Skeletal muscle tissue (tissue), 4 donors: ENCODE results near the gene MAPKAP1. TPM values are rescaled to one million over a fixed set of nuclear protein-coding genes. Genes with fewer than 3 reads are reported as not detected.

Experiments
- H3K27ac ChIP-seq: one replicate; pipeline ENCODE4 v1.7.0; 2013; ENCODE audit warnings: mild to moderate bottlenecking, low read depth, low read length, inconsistent platforms
- H3K27me3 ChIP-seq, 3 donors: one replicate each; pipeline ENCODE4 v1.7.0; 2013; ENCODE audit warnings: low read length in 3 of 3; ENCODE audit not compliant: control insufficient read depth in 3 of 3, insufficient read depth in 3 of 3
- H3K36me3 ChIP-seq, 3 donors: one replicate each; pipeline ENCODE4 v1.7.0; 2013; ENCODE audit warnings: low read length in 3 of 3; ENCODE audit not compliant: control insufficient read depth in 3 of 3, insufficient read depth in 3 of 3
- H3K4me1 ChIP-seq, 3 donors: one replicate each; pipeline ENCODE4 v1.7.0; 2013; ENCODE audit warnings: low read length in 3 of 3, mild to moderate bottlenecking in 3 of 3; ENCODE audit not compliant: control insufficient read depth in 3 of 3, insufficient read depth in 3 of 3
- H3K4me3 ChIP-seq, 3 donors: one replicate each; pipeline ENCODE4 v1.7.0; 2013; ENCODE audit warnings: low read length in 3 of 3
- H3K9ac ChIP-seq, 3 donors: one replicate each; pipeline ENCODE4 v1.7.0; 2013; ENCODE audit warnings: low read length in 3 of 3, mild to moderate bottlenecking in 3 of 3, moderate library complexity in 2 of 3, low read depth in 1 of 3
- H3K9me3 ChIP-seq, 3 donors: one replicate each; pipeline ENCODE4 v1.7.0; 2013; ENCODE audit warnings: low read length in 3 of 3; ENCODE audit not compliant: control insufficient read depth in 3 of 3
- total RNA-seq: library from RNA; depleted of rRNA; stranded (reverse); fragments of >200 nt; gene quantifications from one replicate; pipeline ENCODE4 v1.2.3, GENCODE V29; 2014
- donor health status: Osteomylitis.

Gene MAPKAP1
- total RNA-seq: 44.9 TPM

DNA sequence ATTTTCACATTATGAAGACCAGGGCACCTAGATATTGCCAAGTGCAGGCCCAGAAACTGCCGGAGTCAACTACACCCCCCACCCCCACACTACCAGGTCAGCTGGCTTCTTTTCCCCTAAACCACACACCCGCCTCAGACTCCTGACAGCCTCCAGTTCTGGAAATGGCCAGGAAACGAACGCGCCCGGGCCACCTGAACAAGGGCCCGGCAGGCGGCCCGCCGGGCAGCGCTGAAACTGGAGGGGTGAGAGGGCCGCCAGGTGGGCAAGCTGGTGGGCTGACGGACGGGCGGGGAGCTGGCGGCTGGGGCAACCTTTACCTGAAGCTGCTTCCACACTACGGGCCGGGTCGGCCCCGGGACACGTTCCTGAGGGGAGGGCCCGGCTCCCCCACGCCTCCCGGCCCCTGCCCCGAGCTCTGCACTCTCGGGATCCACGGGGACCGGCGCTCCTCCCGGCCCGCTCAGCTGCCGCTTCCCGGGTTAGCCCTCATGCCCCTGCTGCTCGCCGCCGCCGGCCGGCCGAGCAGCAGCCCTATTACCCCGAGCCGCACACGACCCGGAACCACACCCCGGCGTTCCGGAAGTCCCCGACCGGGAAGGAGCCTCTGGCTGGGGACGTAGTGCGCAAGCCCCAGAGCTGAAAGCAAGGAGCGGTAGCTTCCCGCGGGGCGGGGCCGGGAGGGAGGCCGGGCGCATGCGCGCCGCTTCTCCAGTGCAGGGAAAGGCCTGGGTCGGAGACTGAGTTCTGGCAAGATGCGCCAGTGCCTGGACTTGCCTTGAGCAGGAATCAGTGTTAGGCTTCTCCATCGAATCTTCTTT, at the start of gene MAPKAP1:
Gene MAPKAP1 (minus strand): TSS at position 558 of the 821 bp plus-strand sequence. CDS start 34,634 bp downstream, outside the sequence.
- Histone ChIP-seq H3K27ac (peak within 1 kb of the TSS; percentile 73), H3K9me3 (no peaks in the 10 kb centered on the region), H3K9ac (peak within 1 kb of the TSS; percentile 84 to 94 (median 92))

DNA sequence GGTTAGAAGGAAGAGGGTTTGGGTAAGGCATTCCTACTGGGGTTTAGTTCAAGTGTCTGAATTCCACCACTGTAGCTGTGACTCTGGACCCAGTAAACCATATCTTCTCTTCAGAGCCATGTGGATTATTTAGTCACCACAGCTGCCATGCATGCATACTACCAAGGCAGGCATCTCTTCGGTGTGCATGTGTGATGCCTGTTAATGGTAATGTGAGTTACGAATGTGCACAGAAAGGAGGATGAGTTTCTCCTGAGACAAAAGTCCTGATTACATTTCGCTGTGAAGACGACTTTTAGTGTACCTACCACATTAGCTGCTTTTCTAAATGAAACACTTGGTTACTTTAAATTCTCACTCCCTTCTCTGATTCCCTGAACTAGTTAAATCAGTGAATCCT, 49.5 kb upstream of the MAPKAP1 start:
- H3K27ac ChIP-seq: no peak overlapping the region
- no peaks in the 10 kb centered on the region for H3K9me3 ChIP-seq
- no peaks in the 10 kb centered on the region for H3K4me1 ChIP-seq
- no peaks in the 10 kb centered on the region for H3K27me3 ChIP-seq
- no peak overlapping the region for H3K9ac ChIP-seq
- no peak overlapping the region for H3K4me3 ChIP-seq
- H3K36me3 ChIP-seq: no peaks in the 10 kb centered on the region

More for the DNA sequence above, at the start of gene MAPKAP1:
- H3K36me3 ChIP-seq: no peaks in the 10 kb centered on the region
- peak within 1 kb of the TSS; percentile 80 to 90 (median 87) for H3K4me3 ChIP-seq
- peaks cover 12 to 22% (median 15%) of the 10 kb centered on the region in 3 donors for H3K4me1 ChIP-seq
- no peaks in the 10 kb centered on the region for H3K27me3 ChIP-seq

DNA sequence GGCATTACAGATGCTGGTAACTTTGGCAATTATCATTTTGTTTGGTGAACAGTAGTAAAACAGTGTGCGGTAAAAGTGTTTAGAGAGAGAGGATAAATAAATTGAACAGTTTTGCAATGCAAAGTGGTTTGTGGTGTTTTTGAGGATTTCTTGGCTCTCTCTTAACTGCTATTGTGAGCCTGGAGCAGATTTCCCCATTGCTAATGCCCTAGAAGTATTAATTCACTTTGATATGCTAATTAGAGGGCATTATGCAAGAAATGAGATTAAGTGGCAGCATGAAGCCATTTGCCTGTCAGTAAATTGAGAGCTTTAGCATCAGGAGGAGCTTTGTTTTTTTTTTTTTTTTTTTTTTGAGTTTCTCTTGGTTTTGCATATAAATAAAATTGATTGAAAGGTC, 48.3 kb upstream of the MAPKAP1 start:
- peaks cover 0 to 4% (median 0%) of the 10 kb centered on the region in 3 donors for H3K27me3 ChIP-seq
- H3K9ac ChIP-seq: no peak overlapping the region
- no peaks in the 10 kb centered on the region for H3K36me3 ChIP-seq
- no peak overlapping the region for H3K4me3 ChIP-seq
- H3K4me1 ChIP-seq: peaks cover 0 to 2% (median 0%) of the 10 kb centered on the region in 3 donors
- H3K27ac ChIP-seq: no peak overlapping the region
- no peaks in the 10 kb centered on the region for H3K9me3 ChIP-seq

DNA sequence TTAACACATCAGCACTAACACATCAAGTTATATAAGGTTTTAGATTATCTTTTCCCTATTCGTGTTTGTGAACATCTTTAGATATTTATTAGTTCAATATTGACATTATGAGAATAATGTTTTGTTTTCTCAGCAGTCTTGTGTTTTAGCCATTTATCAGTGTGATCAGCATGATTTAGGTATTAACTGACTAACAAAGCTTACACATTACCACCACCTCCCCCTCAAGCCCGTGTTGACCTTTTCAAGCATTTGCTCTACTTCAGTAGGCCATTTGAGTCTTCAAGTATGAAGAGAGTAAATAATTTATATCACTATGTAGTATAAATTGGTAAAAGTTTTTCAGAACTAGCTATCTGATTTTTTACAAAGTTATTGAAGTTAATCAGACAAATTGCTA, 47.1 kb upstream of the MAPKAP1 start:
- Histone ChIP-seq H3K4me3 (no peak overlapping the region), H3K27ac (no peak overlapping the region), H3K9ac (no peak overlapping the region), H3K36me3 (no peaks in the 10 kb centered on the region), H3K4me1 (peaks cover 0 to 2% (median 0%) of the 10 kb centered on the region in 3 donors), H3K9me3 (no peaks in the 10 kb centered on the region), H3K27me3 (peaks cover 0 to 9% (median 5%) of the 10 kb centered on the region in 3 donors)

DNA sequence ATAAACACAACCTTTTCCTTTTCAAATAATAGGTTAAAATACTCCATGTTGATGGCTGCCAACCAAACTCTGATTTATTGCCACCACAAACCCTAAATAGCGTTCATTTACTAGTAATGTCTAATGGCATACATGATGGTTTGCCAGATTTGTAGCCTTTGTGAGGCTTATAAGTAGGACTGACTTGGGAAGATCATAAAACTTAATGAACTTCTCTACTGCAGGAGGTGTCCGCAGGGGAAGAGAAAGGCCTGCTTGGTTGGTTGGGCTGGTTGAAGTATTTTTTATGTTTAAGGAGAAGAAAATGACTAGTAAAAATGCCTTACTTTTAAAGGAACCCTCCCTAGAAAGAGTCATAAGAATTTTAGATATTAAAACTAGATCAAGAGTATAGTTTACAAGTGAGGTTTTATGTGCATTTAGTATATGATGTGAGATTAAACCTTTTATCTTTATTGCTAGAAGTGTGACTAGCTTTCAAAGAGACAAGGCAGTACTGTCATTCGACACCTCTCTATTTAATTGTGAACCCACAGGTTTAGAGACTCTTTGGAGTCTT, 45.1 kb upstream of the MAPKAP1 start:
- Histone ChIP-seq H3K27ac (no peak overlapping the region), H3K4me1 (peaks cover 4 to 13% (median 9%) of the 10 kb centered on the region in 3 donors), H3K9me3 (no peaks in the 10 kb centered on the region), H3K36me3 (no peaks in the 10 kb centered on the region), H3K27me3 (peaks cover 0 to 18% (median 12%) of the 10 kb centered on the region in 3 donors), H3K9ac (no peak overlapping the region), H3K4me3 (no peak overlapping the region)

DNA sequence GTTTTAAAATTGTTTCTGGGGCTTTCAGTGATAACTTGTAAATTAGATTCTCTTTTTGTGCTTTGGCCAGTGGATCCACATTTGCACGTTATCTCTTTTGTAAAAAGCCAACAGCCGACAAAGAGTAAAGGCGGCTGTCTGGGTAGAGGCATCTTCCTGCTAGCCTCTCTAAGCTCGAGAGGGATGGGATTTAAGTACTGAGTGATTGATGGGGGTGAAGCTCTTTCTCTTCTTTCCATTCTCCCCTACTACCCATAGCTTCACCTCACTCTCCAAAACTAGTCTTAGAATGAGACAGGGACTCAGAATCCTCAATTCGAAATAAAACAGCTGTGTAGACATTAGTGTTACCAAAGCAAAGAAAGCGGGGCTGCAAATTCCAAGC, 43.6 kb upstream of the MAPKAP1 start:
- Histone ChIP-seq H3K9ac (no peak overlapping the region), H3K27me3 (peaks cover 0 to 18% (median 12%) of the 10 kb centered on the region in 3 donors), H3K27ac (no peak overlapping the region), H3K9me3 (no peaks in the 10 kb centered on the region), H3K4me3 (no peak overlapping the region), H3K36me3 (no peaks in the 10 kb centered on the region), H3K4me1 (peaks cover 10 to 20% (median 15%) of the 10 kb centered on the region in 3 donors)

DNA sequence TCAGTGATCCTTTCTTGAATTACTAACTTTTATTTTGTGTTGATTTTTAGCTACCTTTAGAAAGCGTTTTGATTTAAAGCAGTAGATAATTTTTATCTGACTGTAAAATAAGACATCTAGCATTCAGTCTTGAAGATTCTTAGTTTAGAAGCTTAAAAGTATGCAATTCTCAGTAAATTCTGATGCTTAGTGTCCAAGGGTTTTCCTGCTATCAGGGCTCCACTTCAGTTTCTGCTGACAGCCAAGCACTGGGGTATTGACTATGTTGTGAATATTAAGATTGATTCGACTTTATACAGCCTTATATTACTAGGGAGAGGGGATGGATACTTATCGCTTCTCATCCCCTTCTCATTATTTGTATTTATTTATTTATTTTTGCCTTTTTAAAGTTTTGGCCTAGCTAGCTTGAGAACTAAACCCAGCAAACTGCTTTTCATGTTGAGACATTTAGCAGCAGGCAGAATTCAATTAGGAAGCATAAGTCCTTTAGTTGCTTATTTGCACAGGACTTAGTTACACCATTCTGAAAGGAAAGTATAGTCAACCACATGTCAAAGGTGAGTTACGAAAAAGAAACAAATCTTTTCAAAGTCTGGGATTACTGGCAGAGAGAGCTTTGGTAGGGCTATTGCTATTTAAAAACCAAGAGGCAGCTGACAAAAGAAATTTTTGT, 43.1 kb upstream of the MAPKAP1 start:
- Histone ChIP-seq H3K4me3 (no peak overlapping the region), H3K4me1 (peaks cover 15 to 23% (median 16%) of the 10 kb centered on the region in 3 donors), H3K9me3 (no peaks in the 10 kb centered on the region), H3K27ac (no peak overlapping the region), H3K36me3 (no peaks in the 10 kb centered on the region), H3K9ac (no peak overlapping the region), H3K27me3 (peaks cover 0 to 18% (median 12%) of the 10 kb centered on the region in 3 donors)

DNA sequence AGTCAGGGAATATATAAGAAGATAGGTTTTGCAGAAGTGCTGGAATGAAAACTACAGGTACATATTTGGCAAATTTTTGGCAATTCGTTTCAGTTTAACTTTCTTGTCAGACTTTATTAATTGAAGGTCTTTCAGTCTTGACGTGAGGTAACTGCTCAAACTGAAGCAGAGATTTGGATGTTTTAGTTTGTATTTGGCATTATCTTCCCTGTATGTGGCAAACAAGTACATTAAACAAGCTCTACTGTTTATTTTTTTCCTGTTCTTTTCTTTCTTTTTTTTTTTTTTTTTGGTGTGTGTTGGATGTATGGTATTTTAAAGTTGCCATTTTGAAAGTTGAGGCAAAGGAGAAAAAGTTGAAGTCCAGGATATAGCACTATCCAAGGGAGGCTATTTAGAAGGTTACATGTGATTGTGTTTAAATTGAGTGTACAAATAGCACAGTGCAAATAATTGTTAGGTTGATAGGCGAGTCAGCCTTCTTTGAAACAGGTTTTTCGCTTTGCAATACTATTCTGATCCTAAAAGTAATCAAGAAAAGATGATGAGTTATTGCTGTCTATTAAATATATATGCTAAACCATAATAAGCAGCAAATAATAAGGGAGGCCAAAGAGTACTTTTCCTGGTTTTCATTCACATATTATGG, 42.4 kb upstream of the MAPKAP1 start:
- H3K27ac ChIP-seq: no peak overlapping the region
- H3K9me3 ChIP-seq: no peaks in the 10 kb centered on the region
- no peak overlapping the region for H3K9ac ChIP-seq
- peaks cover 0 to 21% (median 12%) of the 10 kb centered on the region in 3 donors for H3K27me3 ChIP-seq
- peaks cover 15 to 23% (median 16%) of the 10 kb centered on the region in 3 donors for H3K4me1 ChIP-seq
- peak overlapping the region in 1 of 3 donors; percentile 77 for H3K4me3 ChIP-seq
- no peaks in the 10 kb centered on the region for H3K36me3 ChIP-seq

DNA sequence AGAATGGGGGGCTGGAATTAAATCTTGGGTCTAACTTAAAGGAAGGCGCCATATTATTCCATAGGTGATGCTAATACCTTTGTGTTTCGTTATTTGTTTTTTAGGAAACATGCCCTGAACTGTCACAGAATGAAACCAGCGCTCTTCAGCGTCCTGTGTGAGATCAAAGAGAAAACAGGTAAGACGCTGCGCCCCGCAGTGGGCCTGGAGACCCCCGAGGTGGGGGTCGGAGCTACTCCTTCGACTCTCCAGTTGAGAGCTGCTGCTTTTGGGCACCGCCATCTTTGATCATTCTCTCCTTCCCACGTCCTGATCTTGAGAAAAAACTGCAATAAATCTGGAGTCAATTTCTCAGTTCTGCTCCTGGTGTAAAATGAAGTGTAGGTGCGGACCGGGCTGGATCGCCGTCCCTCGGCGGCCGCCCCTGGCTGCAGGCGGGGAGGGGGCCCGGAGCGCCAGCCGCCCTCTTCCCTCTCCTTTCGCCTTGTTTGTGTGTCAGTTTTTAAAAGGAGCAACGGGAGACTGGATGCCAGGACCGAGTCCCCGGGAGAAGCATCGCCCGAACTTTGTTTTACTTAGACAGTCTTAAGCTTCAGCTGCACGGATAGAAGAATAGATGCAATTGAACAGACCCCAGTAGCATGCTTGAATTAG, 41.6 kb upstream of the MAPKAP1 start:
- H3K36me3 ChIP-seq: no peaks in the 10 kb centered on the region
- peaks cover 0 to 21% (median 12%) of the 10 kb centered on the region in 3 donors for H3K27me3 ChIP-seq
- no peak overlapping the region for H3K27ac ChIP-seq
- H3K4me3 ChIP-seq: peak overlapping the region; percentile 77 to 88 (median 80)
- no peaks in the 10 kb centered on the region for H3K9me3 ChIP-seq
- peak overlapping the region; percentile 71 to 78 (median 74) for H3K9ac ChIP-seq
- H3K4me1 ChIP-seq: peaks cover 15 to 23% (median 16%) of the 10 kb centered on the region in 3 donors
